ENCODE data around the gene ZFHX2. TPM values are rescaled to one million over a fixed set of nuclear protein-coding genes. Genes with fewer than 3 reads are reported as not detected.

The ZFHX2 gene
- total and polyA plus RNA-seq, 2 of the 13 experiments (the other 11 are each of a cell fraction or from before 2014, with no cell fraction given) = 0.17 to 0.44 TPM

DNA sequence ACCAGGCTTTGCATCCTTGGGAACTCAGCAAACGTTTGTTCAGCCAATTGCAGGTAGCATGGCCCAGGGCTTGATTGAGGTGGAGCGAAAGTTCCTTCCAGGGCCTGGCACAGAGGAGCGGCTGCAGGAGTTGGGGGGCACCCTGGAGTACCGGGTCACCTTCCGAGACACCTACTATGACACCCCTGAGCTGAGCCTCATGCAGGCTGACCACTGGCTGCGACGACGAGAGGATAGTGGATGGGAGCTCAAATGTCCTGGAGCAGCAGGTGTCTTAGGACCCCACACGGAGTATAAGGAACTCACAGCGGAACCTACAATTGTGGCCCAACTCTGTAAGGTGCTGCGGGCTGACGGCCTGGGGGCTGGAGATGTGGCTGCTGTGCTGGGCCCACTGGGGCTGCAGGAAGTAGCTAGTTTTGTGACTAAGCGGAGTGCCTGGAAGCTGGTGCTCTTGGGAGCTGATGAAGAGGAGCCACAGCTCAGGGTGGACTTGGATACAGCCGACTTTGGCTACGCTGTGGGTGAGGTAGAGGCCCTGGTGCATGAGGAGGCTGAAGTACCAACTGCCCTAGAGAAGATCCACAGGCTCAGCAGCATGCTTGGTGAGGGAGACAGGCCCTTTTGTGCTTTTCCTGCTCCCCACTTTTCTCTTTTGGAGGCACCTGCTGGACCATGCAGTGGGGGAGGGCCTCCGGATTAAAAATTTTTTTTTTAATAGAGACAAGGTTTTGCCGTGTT, 5.3 kb upstream of the ZFHX2 start (continued):
- TF ChIP-seq SP140L (CRISPR knock-in tag; IDR thresholded peaks at IDR 0.05; ENCODE audit: borderline replicate concordance) = no peak
- TF ChIP-seq YEATS2 (CRISPR knock-in tag; IDR thresholded peaks at IDR 0.05; ENCODE audit: borderline replicate concordance) = no peak
- TF ChIP-seq, protein P1, sequence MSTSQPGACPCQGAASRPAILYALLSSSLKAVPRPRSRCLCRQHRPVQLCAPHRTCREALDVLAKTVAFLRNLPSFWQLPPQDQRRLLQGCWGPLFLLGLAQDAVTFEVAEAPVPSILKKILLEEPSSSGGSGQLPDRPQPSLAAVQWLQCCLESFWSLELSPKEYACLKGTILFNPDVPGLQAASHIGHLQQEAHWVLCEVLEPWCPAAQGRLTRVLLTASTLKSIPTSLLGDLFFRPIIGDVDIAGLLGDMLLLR (CRISPR knock-in tag; IDR thresholded peaks at IDR 0.05) = no peak
- TF ChIP-seq MTA1 (CRISPR knock-in tag; IDR thresholded peaks at IDR 0.05; ENCODE audit: borderline replicate concordance) = peak; percentile 38; the same call in 1 of the 2 replicates
- TF ChIP-seq ZBTB1 (CRISPR knock-in tag; IDR thresholded peaks at IDR 0.05; ENCODE audit: borderline replicate concordance) = no peak
- TF ChIP-seq ATM (IDR thresholded peaks at IDR 0.05; ENCODE audit: borderline replicate concordance) = no peak
- TF ChIP-seq, protein P2, sequence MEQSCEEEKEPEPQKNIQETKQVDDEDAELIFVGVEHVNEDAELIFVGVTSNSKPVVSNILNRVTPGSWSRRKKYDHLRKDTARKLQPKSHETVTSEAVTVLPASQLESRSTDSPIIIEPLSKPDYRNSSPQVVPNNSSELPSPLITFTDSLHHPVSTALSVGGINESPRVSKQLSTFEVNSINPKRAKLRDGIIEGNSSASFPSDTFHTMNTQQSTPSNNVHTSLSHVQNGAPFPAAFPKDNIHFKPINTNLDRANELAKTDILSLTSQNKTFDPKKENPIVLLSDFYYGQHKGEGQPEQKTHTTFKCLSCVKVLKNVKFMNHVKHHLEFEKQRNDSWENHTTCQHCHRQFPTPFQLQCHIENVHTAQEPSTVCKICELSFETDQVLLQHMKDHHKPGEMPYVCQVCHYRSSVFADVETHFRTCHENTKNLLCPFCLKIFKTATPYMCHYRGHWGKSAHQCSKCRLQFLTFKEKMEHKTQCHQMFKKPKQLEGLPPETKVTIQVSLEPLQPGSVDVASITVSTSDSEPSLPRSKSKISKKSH (CRISPR knock-in tag; IDR thresholded peaks at IDR 0.05; ENCODE audit: borderline replicate concordance) = no peak
- no peak for TF ChIP-seq ZFP36L1 (CRISPR knock-in tag; IDR thresholded peaks at IDR 0.05)
- TF ChIP-seq ZNF780A (CRISPR knock-in tag; IDR thresholded peaks at IDR 0.05) = no peak
- no peak for TF ChIP-seq ZNF251 (CRISPR knock-in tag; IDR thresholded peaks at IDR 0.05)
- TF ChIP-seq, protein P3, sequence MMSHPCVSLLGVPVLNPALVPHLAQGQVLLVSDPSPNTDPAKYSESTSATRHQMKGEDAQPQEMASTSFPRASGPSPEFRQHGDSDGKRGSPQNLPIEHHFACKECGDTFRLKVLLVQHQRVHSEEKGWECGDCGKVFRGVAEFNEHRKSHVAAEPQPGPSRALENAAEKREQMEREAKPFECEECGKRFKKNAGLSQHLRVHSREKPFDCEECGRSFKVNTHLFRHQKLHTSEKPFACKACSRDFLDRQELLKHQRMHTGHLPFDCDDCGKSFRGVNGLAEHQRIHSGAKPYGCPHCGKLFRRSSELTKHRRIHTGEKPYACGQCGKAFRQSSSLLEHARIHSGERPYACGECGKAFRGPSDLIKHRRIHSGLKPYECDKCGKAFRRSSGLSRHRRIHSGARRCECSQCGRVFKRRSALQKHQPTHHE (CRISPR knock-in tag; IDR thresholded peaks at IDR 0.05; ENCODE audit: borderline replicate concordance) = no peak
- no peak; the same call in 1 of the 2 replicates for TF ChIP-seq ZKSCAN5 (CRISPR knock-in tag; IDR thresholded peaks at IDR 0.05)
- TF ChIP-seq PLRG1 (conservative IDR thresholded peaks at IDR 0.05) = no peak
- TF ChIP-seq PHF8 (CRISPR knock-in tag; IDR thresholded peaks at IDR 0.05) = no peak
- TF ChIP-seq ZNF331 (CRISPR knock-in tag; IDR thresholded peaks at IDR 0.05) = peak; percentile 26; the same call in 1 of the 2 replicates
- TF ChIP-seq NKX3-1 (CRISPR knock-in tag; IDR thresholded peaks at IDR 0.05) = no peak
- no peak for TF ChIP-seq MBNL3 (CRISPR knock-in tag; conservative IDR thresholded peaks at IDR 0.05)
- no peak; the same call in 1 of the 2 replicates for TF ChIP-seq ZNF256 (CRISPR knock-in tag; conservative IDR thresholded peaks at IDR 0.05)
- no peak for TF ChIP-seq TOE1 (CRISPR knock-in tag; IDR thresholded peaks at IDR 0.05)
- peak; percentile 48; the same call in 1 of the 2 replicates for TF ChIP-seq KLF13 (CRISPR knock-in tag; IDR thresholded peaks at IDR 0.05)
- TF ChIP-seq ZBTB7A (CRISPR knock-in tag; IDR thresholded peaks at IDR 0.05) = no peak
- TF ChIP-seq GTF2F1 (IDR thresholded peaks at IDR 0.05; ENCODE audit: low read length) = no peak
- TF ChIP-seq ZNF724P (CRISPR knock-in tag; IDR thresholded peaks at IDR 0.05; ENCODE audit: borderline replicate concordance) = no peak; the same call in 1 of the 2 replicates
- TF ChIP-seq SNAI1 (CRISPR knock-in tag; IDR thresholded peaks at IDR 0.05; ENCODE audit: borderline replicate concordance) = peak; percentile 3; the same call in 1 of the 2 replicates
- no peak for TF ChIP-seq TSC22D2 (CRISPR knock-in tag; IDR thresholded peaks at IDR 0.05; ENCODE audit: borderline replicate concordance)
- TF ChIP-seq HOXA7 (CRISPR knock-in tag; IDR thresholded peaks at IDR 0.05) = no peak
- no peak for TF ChIP-seq ZNF230 (CRISPR knock-in tag; IDR thresholded peaks at IDR 0.05)
- no peak for TF ChIP-seq MEF2D (CRISPR knock-in tag; IDR thresholded peaks at IDR 0.05)

Data from HepG2 (cell line).